ENCODE data around the gene EIF4E2.
"Not testable (repeated sequence)": the region's sequence is repeated elsewhere in the genome, so short reads cannot be mapped to it uniquely, and the experiment has no call there.

The EIF4E2 gene

DNA sequence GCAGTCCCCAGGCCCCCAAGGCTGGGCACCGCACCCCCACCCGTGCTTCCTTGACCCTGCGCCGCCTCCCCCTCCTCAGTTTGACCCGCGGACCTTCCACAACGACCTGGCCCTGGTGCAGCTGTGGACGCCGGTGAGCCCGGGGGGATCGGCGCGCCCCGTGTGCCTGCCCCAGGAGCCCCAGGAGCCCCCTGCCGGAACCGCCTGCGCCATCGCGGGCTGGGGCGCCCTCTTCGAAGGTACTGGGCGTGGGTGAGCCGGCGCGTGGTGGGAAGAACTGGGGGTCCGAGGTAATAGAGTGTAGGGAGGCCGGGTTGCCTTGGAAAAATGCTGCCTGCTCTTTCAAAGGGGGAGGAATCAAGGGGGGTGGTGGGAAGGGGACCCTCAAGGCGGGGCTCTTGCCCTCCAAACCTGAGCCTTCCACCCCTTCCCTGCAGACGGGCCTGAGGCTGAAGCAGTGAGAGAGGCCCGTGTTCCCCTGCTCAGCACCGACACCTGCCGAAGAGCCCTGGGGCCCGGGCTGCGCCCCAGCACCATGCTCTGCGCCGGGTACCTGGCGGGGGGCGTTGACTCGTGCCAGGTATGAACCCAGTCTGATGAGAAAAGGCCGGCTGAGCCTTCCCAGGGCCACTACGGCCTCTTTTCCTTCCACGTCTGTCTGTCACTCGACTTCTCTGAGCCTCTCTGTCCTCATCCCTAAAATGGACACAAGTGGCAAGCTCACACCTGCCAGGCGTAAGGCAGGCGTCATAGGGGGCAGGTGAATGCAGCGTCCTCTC, 27.7 kb upstream of the EIF4E2 start:
- no peak for DNase-seq

- no peak for DNase-seq
Observed at GRCh38 chr2:232523402-232523681, 27.1 kb upstream of the EIF4E2 start.

DNA sequence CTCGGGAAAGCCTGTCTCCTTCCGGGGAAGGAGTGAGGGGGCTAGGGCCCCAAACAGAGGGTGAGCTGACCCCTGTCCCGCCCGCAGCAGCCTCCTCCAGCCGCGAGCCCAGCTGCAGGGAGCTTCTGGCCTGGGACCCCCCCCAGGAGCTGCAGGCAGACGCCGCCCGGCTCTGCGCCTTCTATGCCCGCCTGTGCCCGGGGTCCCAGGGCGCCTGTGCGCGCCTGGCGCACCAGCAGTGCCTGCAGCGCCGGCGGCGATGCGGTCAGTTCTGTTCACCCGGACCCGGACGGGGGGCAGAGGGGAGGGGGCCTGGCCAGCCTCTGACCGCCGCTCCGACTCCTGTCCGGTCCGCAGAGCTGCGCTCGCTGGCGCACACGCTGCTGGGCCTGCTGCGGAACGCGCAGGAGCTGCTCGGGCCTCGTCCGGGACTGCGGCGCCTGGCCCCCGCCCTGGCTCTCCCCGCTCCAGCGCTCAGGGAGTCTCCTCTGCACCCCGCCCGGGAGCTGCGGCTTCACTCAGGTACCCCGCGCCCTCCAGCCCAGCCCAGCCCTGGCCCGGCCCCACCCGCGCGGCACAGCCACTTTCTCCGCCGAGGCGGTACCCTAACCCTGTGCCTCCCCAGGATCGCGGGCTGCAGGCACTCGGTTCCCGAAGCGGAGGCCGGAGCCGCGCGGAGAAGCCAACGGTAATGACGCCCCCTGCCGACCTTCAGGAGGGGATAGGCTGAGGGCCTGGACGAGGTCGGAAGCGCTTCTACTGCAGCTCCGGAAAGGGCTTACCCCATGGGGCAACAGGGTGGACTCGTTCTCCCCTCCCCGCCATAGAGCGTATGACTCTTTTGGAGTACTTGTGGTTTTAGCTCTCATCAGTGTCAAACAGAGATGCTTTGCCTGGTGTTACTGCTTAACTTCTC, 26.5 kb upstream of the EIF4E2 start:
- DNase-seq, result no peak

DNA sequence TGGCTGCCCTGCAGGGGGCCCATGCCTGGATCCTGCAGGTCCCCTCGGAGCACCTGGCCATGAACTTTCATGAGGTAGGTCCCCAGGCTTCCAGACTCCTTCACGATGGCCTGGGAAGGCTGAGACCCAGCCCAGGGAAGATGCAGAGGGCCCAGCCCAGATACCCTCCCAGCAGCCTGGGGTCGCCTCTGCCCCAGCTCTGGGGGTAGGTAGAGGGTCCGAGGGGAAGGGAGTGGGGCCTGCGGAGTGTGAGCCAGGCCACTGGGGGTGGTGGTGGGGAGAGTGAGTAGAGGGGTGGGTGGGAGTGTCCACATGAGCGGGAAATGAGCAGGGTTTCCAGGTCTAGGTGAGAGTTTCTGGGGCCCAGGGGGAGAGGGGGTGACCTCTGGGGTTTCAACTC, 25.7 kb upstream of the EIF4E2 start:
- DNase-seq, result no peak

DNA sequence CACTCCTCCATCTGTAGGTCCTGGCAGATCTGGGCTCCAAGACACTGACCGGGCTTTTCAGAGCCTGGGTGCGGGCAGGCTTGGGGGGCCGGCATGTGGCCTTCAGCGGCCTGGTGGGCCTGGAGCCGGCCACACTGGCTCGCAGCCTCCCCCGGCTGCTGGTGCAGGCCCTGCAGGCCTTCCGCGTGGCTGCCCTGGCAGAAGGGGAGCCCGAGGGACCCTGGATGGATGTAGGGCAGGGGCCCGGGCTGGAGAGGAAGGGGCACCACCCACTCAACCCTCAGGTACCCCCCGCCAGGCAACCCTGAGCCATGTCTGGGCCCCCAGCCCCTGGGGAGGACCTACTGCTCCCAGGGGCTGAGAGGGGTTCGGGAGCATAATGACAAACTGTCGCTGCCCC, 25.3 kb upstream of the EIF4E2 start:
- no peak for DNase-seq

- DNase-seq, result no peak
Observed at GRCh38 chr2:232525791-232526371, 24.6 kb upstream of the EIF4E2 start, which contains the start of gene CHRND. Gene CHRND, plus strand, starts transcription at chr2:232526160. Its CDS starts 56 bp downstream, at chr2:232526216.

GRCh38 chr2:232526372-232526941, 24.0 kb upstream of the EIF4E2 start:
- DNase-seq, result no peak

DNA sequence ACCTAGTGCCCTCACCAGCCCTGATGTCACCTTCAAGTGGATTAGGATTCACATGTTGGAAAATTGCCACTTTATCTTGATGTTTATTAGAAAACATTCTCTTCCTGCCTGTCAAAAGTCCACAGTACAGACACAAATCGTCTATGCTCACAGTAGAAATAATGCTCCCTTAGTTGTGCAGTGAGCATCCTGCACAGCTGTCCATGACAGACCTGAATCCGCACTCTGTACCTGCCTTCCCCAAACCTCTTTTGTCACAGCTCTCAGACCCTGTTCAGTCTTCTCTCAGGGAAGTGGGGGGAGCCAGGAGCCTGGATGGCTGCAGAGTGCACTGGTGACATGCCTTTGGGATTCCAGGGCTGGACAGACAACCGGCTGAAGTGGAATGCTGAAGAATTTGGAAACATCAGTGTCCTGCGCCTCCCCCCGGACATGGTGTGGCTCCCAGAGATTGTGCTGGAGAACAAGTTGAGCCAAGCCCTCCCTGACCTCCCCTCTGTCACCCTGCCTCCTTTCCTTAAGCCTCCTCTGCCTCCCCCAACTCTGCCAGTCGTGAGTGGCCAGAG, 22.5 kb upstream of the EIF4E2 start:
- no peak for DNase-seq

DNA sequence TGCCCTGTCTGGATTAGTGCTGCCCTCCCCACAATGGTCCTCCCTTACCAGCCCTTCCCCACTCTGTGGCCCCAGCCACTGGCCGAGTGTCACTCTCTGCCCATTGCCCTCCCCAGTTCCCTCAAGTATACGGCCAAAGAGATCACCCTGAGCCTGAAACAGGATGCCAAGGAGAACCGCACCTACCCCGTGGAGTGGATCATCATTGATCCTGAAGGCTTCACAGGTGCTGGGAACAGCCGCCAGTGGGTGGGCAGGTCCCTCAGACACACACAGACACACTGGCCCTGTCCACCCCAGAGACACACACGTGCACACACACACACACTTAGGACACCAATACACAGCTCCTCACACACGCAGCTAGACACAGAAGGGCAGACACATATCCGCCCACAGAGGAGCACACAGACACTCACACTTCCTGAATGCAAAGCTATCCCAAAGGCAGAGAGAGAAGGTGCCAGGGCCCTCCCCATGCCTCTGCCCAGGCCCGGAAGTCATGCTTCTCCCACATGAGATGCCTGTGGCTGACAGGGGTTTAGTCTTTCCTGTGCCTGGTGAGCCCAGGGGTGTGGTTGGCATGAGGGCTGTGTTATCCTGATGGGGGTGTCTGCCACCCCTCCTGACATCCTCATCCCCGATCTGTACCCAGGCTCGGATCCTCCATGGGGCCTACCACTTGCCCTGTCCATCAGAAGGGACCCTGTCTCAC, 21.6 kb upstream of the EIF4E2 start:
- DNase-seq, result no peak

DNA sequence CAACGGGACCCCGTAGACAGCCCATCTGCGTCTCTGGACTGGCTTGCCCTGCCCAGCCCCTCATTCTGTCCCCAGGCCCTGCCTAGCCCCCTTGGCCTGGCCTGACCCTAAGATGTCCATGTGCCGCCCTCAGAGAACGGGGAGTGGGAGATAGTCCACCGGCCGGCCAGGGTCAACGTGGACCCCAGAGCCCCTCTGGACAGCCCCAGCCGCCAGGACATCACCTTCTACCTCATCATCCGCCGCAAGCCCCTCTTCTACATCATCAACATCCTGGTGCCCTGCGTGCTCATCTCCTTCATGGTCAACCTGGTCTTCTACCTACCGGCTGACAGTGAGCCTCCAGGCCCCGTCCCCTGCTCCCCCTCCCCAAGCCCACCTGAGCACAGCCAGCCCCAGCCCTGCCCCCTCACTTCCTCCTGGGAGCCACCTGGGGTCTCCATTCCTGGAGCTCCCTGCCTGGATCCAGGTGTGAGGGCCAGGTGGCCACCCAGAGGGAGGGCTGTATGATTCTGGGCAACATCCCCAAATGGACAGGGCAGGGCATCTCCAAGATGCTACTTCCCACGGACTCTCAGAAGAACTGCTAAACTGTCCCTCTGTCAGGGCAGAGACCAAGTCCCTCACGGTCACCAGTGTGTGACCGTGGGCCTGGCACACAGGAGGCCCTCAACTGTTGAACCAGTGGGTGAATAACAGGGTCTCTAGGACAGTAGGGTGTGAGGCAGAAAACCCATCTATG, 20.5 kb upstream of the EIF4E2 start:
- DNase-seq, result no peak

- no peak for DNase-seq
Observed at GRCh38 chr2:232530626-232531260, 19.7 kb upstream of the EIF4E2 start.

DNA sequence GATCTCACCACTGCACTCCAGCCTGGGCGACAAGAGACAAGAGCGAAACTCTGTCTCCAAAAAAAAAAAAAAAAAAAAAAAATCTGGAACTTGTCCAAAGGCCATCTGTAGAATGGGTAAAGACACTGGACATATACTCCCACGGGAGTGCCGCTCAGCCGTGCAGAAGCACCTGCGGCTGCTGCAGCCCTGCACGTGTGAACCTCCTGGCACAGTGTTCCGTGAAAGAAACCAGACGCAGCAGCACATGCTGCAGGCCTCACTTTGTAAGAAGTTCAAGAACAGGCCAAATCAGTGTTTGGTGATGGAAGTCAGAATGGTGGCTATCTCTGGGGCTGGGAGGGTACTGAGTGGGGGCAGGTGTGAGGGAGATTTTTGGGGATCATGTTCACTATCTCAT, 18.1 kb upstream of the EIF4E2 start:
- DNase-seq, result no peak

- not testable (repeated sequence) for DNase-seq
Observed at GRCh38 chr2:232532821-232533220, 17.7 kb upstream of the EIF4E2 start.

GRCh38 chr2:232533944-232534710, 16.4 kb upstream of the EIF4E2 start:
- DNase-seq, result no peak

DNA sequence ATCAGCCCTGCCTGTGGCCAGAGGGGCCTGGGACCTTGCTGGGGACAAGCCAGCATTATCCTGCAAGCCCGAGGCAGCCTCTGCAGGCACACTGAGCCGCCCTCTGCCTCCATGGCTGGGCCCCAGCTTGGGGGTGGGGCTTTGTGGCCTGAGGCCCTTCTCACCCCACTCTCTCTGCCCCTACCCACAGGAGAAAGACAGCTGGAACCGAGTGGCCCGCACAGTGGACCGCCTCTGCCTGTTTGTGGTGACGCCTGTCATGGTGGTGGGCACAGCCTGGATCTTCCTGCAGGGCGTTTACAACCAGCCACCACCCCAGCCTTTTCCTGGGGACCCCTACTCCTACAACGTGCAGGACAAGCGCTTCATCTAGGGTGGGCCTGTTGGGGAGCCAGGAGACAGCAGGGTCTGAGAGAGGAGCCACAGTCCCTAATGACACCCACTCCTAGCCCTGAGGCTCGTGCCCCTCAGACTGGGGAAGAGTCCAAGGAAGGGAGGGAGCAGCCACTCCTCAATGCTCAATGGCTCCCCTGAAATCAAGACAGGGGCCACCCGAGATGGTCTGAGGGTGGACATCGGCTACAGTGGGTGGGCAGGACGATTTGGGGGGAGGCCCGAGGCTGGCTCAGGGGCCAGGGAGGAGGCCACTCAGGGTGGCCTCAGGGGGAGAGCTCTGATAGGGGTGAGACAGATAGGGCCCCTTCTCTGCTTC, 15.4 kb upstream of the EIF4E2 start:
- no peak for DNase-seq

GRCh38 chr2:232535761-232536530, 14.5 kb upstream of the EIF4E2 start:
- DNase-seq, result no peak

GRCh38 chr2:232537079-232537478, 13.4 kb upstream of the EIF4E2 start:
- no peak for DNase-seq

- DNase-seq, result no peak
Observed at GRCh38 chr2:232537499-232537898, 13.0 kb upstream of the EIF4E2 start.

DNA sequence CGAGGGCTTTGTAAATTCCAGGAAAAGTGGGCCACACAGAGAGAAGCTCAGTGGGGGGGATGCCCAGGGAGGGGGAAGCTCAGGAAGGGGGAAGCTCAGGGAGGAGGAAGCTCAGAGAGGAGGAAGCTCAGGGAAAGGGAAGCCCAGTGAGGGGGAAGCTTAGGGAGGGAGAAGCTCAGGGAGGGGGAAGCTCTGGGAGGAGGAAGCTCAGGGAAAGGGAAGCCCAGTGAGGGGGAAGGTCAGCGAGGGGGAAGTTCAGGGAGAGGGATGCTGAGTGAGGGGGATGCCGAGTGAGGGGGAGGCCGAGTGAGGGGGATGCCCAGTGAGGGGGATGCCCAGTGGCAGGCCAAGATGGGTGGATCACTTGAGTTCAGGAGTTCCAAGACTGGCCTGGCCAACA, 11.8 kb upstream of the EIF4E2 start:
- DNase-seq, result no peak
